B cell (primary cell): ENCODE data around the gene EHBP1L1. TPM values are rescaled to one million over a fixed set of nuclear protein-coding genes. Genes with fewer than 3 reads are reported as not detected.

Experiments
- ATAC-seq: fragments of 200-7000 bp; cut with Tn5 transposase; one replicate; pipeline ENCODE4 v1.10.0; 2021; ENCODE audit warnings: low read depth, mild to moderate bottlenecking, moderate number of reproducible peaks, moderate library complexity
- CTCF ChIA-PET: fragments of 350-600 bp; sonication (Branson Sonifier 250); formaldehyde crosslinking; loops from one replicate; lab custom pipeline; 2021; ENCODE audit warnings: antibody characterized with exemption, inconsistent platforms; lab: Charles Lee
- POLR2A ChIA-PET: fragments of 350-600 bp; sonication (Branson Sonifier 250); formaldehyde crosslinking; loops from one replicate; lab custom pipeline; 2021; ENCODE audit warnings: antibody characterized with exemption; lab: Charles Lee
- DNase-seq: peaks from one replicate; pipeline ENCODE4 v3.0.0; 2013
- H2AFZ ChIP-seq: 2 replicates; pipeline ENCODE4 v1.6.1; 2012; ENCODE audit warnings: mild to moderate bottlenecking, low read depth, low read length; ENCODE audit not compliant: insufficient read depth, poor library complexity, severe bottlenecking
- H3K27ac ChIP-seq, 2 donors: 1 replicate in 1 of 2; 2 replicates in 1 of 2; pipeline ENCODE4 v1.5.1; 2012 to 2013; ENCODE audit warnings: low read length in 2 of 2, mild to moderate bottlenecking in 2 of 2, moderate library complexity in 1 of 2
- H3K27me3 ChIP-seq, 4 experiments: fragments of 200-600 bp in 1 of 4; sonication (generic) in 1 of 4; replicated peaks in 1 of 4; 1 replicate in 2 of 4; 2 replicates in 2 of 4; pipeline versions ENCODE4 v1.6.1 to v1.7.0; 2013 to 2016; ENCODE audit warnings: low read length in 3 of 4, mild to moderate bottlenecking in 2 of 4, mixed read lengths in 1 of 4, moderate library complexity in 1 of 4; ENCODE audit not compliant: insufficient read depth in 4 of 4, control insufficient read depth in 3 of 4; ENCODE audit errors: control extremely low read depth in 1 of 4
- H3K36me3 ChIP-seq, 2 experiments: replicated peaks in 1 of 2; 1 replicate in 1 of 2; 2 replicates in 1 of 2; pipeline versions ENCODE4 v1.6.1 to v1.7.1; 2013; ENCODE audit warnings: low read length in 1 of 2; ENCODE audit not compliant: insufficient read depth in 2 of 2, control insufficient read depth in 1 of 2; ENCODE audit errors: control extremely low read depth in 1 of 2, extremely low read depth in 1 of 2
- H3K4me1 ChIP-seq, 2 donors: fragments of 200-600 bp in 1 of 2; sonication (generic) in 1 of 2; 1 replicate in 1 of 2; 2 replicates in 1 of 2; pipeline versions ENCODE4 v1.5.1 to v1.6.1; 2013 to 2017; ENCODE audit warnings: low read length in 2 of 2; ENCODE audit not compliant: control insufficient read depth in 2 of 2, insufficient read depth in 2 of 2
- H3K4me2 ChIP-seq: replicated peaks from 2 replicates; pipeline ENCODE3; 2012; ENCODE audit warnings: mild to moderate bottlenecking, low read depth, low read length; ENCODE audit not compliant: poor library complexity, severe bottlenecking
- H3K4me3 ChIP-seq, 5 experiments: fragments of 200-600 bp in 1 of 5; sonication (generic) in 1 of 5; 1 replicate in 3 of 5; 2 replicates in 2 of 5; pipeline versions ENCODE4 v1.5.1 to v1.7.0; 2011 to 2016; ENCODE audit warnings: low read length in 4 of 5, mild to moderate bottlenecking in 4 of 5, low read depth in 2 of 5, control low read depth in 1 of 5, moderate library complexity in 1 of 5; ENCODE audit not compliant: insufficient read depth in 1 of 5; ENCODE audit errors: control extremely low read depth in 1 of 5, extremely low read depth in 1 of 5
- H3K79me2 ChIP-seq: fragments of 200-600 bp; sonication (generic); one replicate; pipeline ENCODE4 v1.6.0; 2016; ENCODE audit warnings: low read length; ENCODE audit not compliant: control insufficient read depth, insufficient read depth
- H3K9ac ChIP-seq: fragments of 200-600 bp; sonication (generic); 2 replicates; pipeline ENCODE4 v1.6.1; 2017; ENCODE audit warnings: mild to moderate bottlenecking, low read length, moderate library complexity
- H3K9me3 ChIP-seq, 3 donors: one replicate each; pipeline versions ENCODE4 v1.6.1 to v1.7.1; 2013; ENCODE audit warnings: low read length in 2 of 3; ENCODE audit not compliant: control insufficient read depth in 2 of 3, insufficient read depth in 1 of 3; ENCODE audit errors: control extremely low read depth in 1 of 3
- H4K20me1 ChIP-seq: 2 replicates; pipeline ENCODE4 v1.6.0; 2012; ENCODE audit warnings: mild to moderate bottlenecking, low read length; ENCODE audit not compliant: insufficient read depth, control insufficient read depth, poor library complexity, severe bottlenecking
- H3K27ac Mint-ChIP-seq: one replicate; pipeline ENCODE4 v1.8.0; 2021; ENCODE audit warnings: mixed read lengths
- H3K27me3 Mint-ChIP-seq: one replicate; pipeline ENCODE4 v1.8.0; 2021; ENCODE audit warnings: mixed read lengths
- H3K4me1 Mint-ChIP-seq: one replicate; pipeline ENCODE4 v1.8.0; 2021; ENCODE audit warnings: mixed read lengths
- H3K4me3 Mint-ChIP-seq: one replicate; pipeline ENCODE4 v1.8.0; 2021; ENCODE audit warnings: mixed read lengths
- H3K9me3 Mint-ChIP-seq: one replicate; pipeline ENCODE4 v1.8.0; 2022; ENCODE audit warnings: mixed read lengths; ENCODE audit not compliant: insufficient read depth
- EZH2 ChIP-seq: IDR thresholded peaks from 2 replicates; pipeline ENCODE4 v1.6.1; 2012; ENCODE audit warnings: borderline replicate concordance, low read depth, mild to moderate bottlenecking, moderate library complexity, low read length; ENCODE audit not compliant: insufficient read depth, poor library complexity, severe bottlenecking
- WGBS: methylation state at CpG from one replicate; pipeline ENCODE4 v1.1.5; 2013; ENCODE audit warnings: missing lambda C conversion rate; ENCODE audit not compliant: insufficient coverage; 5-methylcytosine and 5-hydroxymethylcytosine counted together
- intact Hi-C: fragments of 100-400 bp; cut with micrococcal nuclease; formaldehyde crosslinking; loops from one replicate; pipeline ENCODE4 v1.10.0; 2022
- polyA plus RNA-seq: library from polyadenylated mRNA; depleted of rRNA; stranded (reverse); fragments of >200 nt; gene quantifications from 2 replicates; pipeline ENCODE4 v1.2.3, GENCODE V29; 2012
- total RNA-seq, 2 donors: library from RNA; stranded (reverse); fragments of 120-200 nt in 1 of 2; gene quantifications; 1 replicate in 1 of 2; 2 replicates in 1 of 2; pipeline versions ENCODE4 v1.2.3 to v1.2.4, GENCODE V29; 2013 to 2022
- TF ChIP-seq, protein P1 (sequence below): fragments of 200-600 bp; IDR thresholded peaks from one replicate; pipeline ENCODE4 v1.8.0; 2022; ENCODE audit warnings: antibody characterized with exemption, mild to moderate bottlenecking

EHBP1L1 gene
- total and polyA plus RNA-seq, 2 donors (not counting 1 experiment from before 2014, with no cell fraction given), result 202 to 279 TPM

DNA sequence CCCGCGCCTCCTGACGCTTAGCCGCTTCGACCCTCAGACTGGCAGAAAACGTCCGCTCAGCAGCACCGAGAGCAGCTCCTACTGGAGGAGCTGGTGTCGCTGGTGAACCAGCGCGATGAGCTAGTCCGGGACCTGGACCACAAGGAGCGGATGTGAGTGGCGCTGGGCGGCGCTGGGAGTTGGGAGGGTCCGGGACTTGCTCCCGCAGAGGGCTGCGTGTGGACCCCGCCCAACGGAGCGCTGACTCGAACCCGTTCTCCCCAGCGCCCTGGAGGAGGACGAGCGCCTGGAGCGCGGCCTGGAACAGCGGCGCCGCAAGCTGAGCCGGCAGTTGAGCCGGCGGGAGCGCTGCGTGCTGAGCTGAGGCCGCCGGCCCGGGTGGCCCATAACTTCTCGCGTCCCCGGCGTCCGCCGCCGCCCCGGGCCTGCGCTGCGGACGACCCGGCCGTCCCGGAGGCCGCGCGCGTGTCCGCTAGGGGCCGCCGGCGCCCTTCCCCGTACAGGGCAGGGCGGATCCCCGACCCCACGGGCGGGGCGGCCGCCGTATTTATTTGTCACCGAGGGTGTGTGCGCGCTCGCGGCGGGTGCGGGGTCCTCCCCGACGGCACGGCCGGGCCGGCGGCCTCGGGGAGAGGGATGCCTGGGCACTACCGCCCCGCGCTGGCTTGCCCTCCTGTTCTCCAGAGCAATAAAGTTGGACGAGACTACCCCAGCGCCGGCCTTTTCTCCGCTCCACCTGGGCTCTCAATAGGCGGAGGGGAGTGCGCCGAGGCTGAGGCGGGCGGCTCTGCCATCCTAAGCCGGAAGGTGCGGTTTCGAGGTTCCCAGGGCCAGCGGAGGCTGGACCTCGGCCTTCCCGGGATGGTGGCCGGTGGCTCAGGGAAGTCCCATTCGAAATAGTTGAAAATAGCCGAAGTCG is 16.3 kb downstream of the EHBP1L1 start:
- H3K27ac ChIP-seq, result no peak overlapping the region
- peaks cover 0 to 34% of the 10 kb centered on the region in 2 experiments for H3K36me3 ChIP-seq
- no peak overlapping the region for H3K4me3 Mint-ChIP-seq
- no peaks in the 10 kb centered on the region for H3K9me3 ChIP-seq
- TF ChIP-seq, protein P1, sequence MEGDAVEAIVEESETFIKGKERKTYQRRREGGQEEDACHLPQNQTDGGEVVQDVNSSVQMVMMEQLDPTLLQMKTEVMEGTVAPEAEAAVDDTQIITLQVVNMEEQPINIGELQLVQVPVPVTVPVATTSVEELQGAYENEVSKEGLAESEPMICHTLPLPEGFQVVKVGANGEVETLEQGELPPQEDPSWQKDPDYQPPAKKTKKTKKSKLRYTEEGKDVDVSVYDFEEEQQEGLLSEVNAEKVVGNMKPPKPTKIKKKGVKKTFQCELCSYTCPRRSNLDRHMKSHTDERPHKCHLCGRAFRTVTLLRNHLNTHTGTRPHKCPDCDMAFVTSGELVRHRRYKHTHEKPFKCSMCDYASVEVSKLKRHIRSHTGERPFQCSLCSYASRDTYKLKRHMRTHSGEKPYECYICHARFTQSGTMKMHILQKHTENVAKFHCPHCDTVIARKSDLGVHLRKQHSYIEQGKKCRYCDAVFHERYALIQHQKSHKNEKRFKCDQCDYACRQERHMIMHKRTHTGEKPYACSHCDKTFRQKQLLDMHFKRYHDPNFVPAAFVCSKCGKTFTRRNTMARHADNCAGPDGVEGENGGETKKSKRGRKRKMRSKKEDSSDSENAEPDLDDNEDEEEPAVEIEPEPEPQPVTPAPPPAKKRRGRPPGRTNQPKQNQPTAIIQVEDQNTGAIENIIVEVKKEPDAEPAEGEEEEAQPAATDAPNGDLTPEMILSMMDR, result no peak
- TF ChIP-seq EZH2, result no peak
- H4K20me1 ChIP-seq, result peaks cover 24% of the 10 kb centered on the region
- intact Hi-C loops, result no loop called here
- H3K79me2 ChIP-seq, result no peaks in the 10 kb centered on the region
- no peak overlapping the region for H3K27ac Mint-ChIP-seq
- no peak overlapping the region for H3K4me2 ChIP-seq
- H3K27me3 ChIP-seq, result no peaks in the 10 kb centered on the region
- H2AFZ ChIP-seq, result no peak overlapping the region
- H3K4me1 ChIP-seq, result peaks cover 29 to 45% of the 10 kb centered on the region in 2 donors
- no peak overlapping the region for H3K4me3 ChIP-seq
- whole genome bisulfite sequencing, result 94% methylated on average over 97 of the region's 106 CpGs
- no peaks in the 10 kb centered on the region for H3K27me3 Mint-ChIP-seq
- H3K9me3 Mint-ChIP-seq, result no peaks in the 10 kb centered on the region
- no peak overlapping the region for H3K9ac ChIP-seq
- POLR2A ChIA-PET, result interaction anchor here (0.6 to 1.5 kb wide), 3 partner anchors 11 to 17 kb away, joined by 4 to 9 read pairs (median 5); partner anchors contain the start of gene EHBP1L1
- peaks cover 39% of the 10 kb centered on the region for H3K4me1 Mint-ChIP-seq
- DNase-seq (no peak), ATAC-seq (no peak)
- CTCF ChIA-PET, result interaction anchor here (0.6 to 9.7 kb wide), 10 partner anchors 11 to 49 kb away, joined by 3 to 144 read pairs (median 6); partner anchors contain the start of genes EHBP1L1, FAM89B, PCNX3 and ZNRD2
